H1 (cell line): ENCODE data around the gene ZNF70. TPM values are rescaled to one million over a fixed set of nuclear protein-coding genes. Genes with fewer than 3 reads are reported as not detected.

Experiments
- CTCF ChIA-PET: fragments of 300-600 bp; sonication (Branson Sonifier 250); formaldehyde crosslinking; loops from one replicate; lab custom pipeline; 2021; ENCODE audit not compliant: partially characterized antibody; lab: Charles Lee
- POLR2A ChIA-PET: fragments of 300-600 bp; sonication (Branson Sonifier 250); formaldehyde crosslinking; loops from one replicate; lab custom pipeline; 2021; ENCODE audit warnings: inconsistent platforms; ENCODE audit not compliant: partially characterized antibody; lab: Charles Lee
- DNase-seq, 2 experiments: peaks; one replicate each; pipeline versions ENCODE4 v3.0.0 to v3.0.0-alpha.2; 2010 to 2022; ENCODE audit warnings: low spot score in 2 of 2, low read depth in 1 of 2, mixed read lengths in 1 of 2
- FAIRE-seq: peaks from 2 replicates; lab custom pipeline; 2011; peaks lifted over from hg19 to GRCh38; lab: Jason Lieb, UNC
- H2AFZ ChIP-seq: 2 replicates; pipeline ENCODE4 v1.8.1; 2012; ENCODE audit warnings: low read length, inconsistent platforms
- H2AK5ac ChIP-seq: 2 replicates; pipeline ENCODE4 v1.6.1; 2013; ENCODE audit warnings: low read depth, low read length
- H2BK120ac ChIP-seq: replicated peaks from 2 replicates; pipeline ENCODE3; 2013; ENCODE audit warnings: low read depth, low read length, inconsistent platforms
- H2BK12ac ChIP-seq: 2 replicates; pipeline ENCODE4 v1.6.1; 2013; ENCODE audit warnings: low read depth, low read length
- H2BK15ac ChIP-seq: 2 replicates; pipeline ENCODE4 v1.6.1; 2013; ENCODE audit warnings: low read length
- H2BK20ac ChIP-seq: 2 replicates; pipeline ENCODE4 v1.6.1; 2013; ENCODE audit warnings: low read length
- H2BK5ac ChIP-seq: 2 replicates; pipeline ENCODE4 v1.6.1; 2013; ENCODE audit warnings: low read depth, low read length
- H3K14ac ChIP-seq: 2 replicates; pipeline ENCODE4 v1.6.1; 2013; ENCODE audit warnings: inconsistent platforms; ENCODE audit not compliant: insufficient read length
- H3K18ac ChIP-seq: 2 replicates; pipeline ENCODE4 v1.6.1; 2013; ENCODE audit warnings: low read length; ENCODE audit errors: extremely low read depth
- H3K23ac ChIP-seq: 2 replicates; pipeline ENCODE4 v1.6.1; 2013; ENCODE audit warnings: inconsistent platforms; ENCODE audit not compliant: insufficient read length
- H3K23me2 ChIP-seq: 2 replicates; pipeline ENCODE4 v1.6.1; 2013; ENCODE audit warnings: low read depth, low read length
- H3K27ac ChIP-seq: 2 replicates; pipeline ENCODE4 v1.6.1; 2011; ENCODE audit warnings: low read depth, low read length, inconsistent platforms
- H3K27me3 ChIP-seq, 4 experiments: replicated peaks in 1 of 4; 1 replicate in 1 of 4; 2 replicates in 3 of 4; pipeline versions ENCODE4 v1.6.1 to v1.8.1; 2011 to 2013; ENCODE audit warnings: low read length in 3 of 4, mild to moderate bottlenecking in 3 of 4, inconsistent platforms in 2 of 4, mixed read lengths in 2 of 4, moderate library complexity in 1 of 4; ENCODE audit not compliant: control insufficient read depth in 3 of 4, insufficient read depth in 3 of 4; ENCODE audit errors: extremely low read depth in 1 of 4
- H3K36me3 ChIP-seq, 4 experiments: 2 replicates each; pipeline versions ENCODE4 v1.6.1 to v1.8.1; 2011 to 2013; ENCODE audit warnings: mild to moderate bottlenecking in 4 of 4, low read length in 3 of 4, moderate library complexity in 2 of 4, control low read depth in 1 of 4, inconsistent platforms in 1 of 4; ENCODE audit not compliant: insufficient read depth in 4 of 4, control insufficient read depth in 2 of 4
- H3K4ac ChIP-seq: replicated peaks from 2 replicates; pipeline ENCODE3; 2013; ENCODE audit warnings: low read length, low read depth, mixed read lengths, inconsistent platforms; ENCODE audit not compliant: insufficient read length
- H3K4me1 ChIP-seq, 4 experiments: replicated peaks in 1 of 4; 1 replicate in 1 of 4; 2 replicates in 3 of 4; pipeline versions ENCODE4 v1.6.1 to v1.8.1; 2011 to 2013; ENCODE audit warnings: low read length in 3 of 4, inconsistent platforms in 2 of 4, mixed read lengths in 1 of 4; ENCODE audit not compliant: insufficient read depth in 4 of 4, control insufficient read depth in 3 of 4
- H3K4me2 ChIP-seq, 2 experiments: 2 replicates each; pipeline versions ENCODE4 v1.6.1 to v1.8.1; 2011 to 2013; ENCODE audit warnings: low read depth in 2 of 2, low read length in 2 of 2, control low read depth in 1 of 2, inconsistent platforms in 1 of 2, mild to moderate bottlenecking in 1 of 2; ENCODE audit not compliant: insufficient read depth in 1 of 2
- H3K4me3 ChIP-seq, 4 experiments: fragments of 200-600, 300-600 bp in 1 of 4; sonication (generic), shearing (Covaris generic), sonication (Bioruptor Twin) in 1 of 4; 2 replicates each; pipeline versions ENCODE4 v1.5.1 to v1.8.1; 2011 to 2016; ENCODE audit warnings: low read length in 4 of 4, low read depth in 3 of 4, control low read depth in 2 of 4, inconsistent platforms in 2 of 4, mild to moderate bottlenecking in 2 of 4, mixed read lengths in 1 of 4, moderate library complexity in 1 of 4; ENCODE audit not compliant: insufficient read depth in 2 of 4; ENCODE audit errors: extremely low read depth in 1 of 4
- H3K56ac ChIP-seq: replicated peaks from 2 replicates; pipeline ENCODE3; 2013; ENCODE audit warnings: low read depth, mild to moderate bottlenecking, mixed read lengths, low read length, inconsistent platforms; ENCODE audit not compliant: insufficient read length
- H3K79me1 ChIP-seq: 2 replicates; pipeline ENCODE4 v1.6.1; 2013; ENCODE audit warnings: low read depth, low read length, control low read depth
- H3K79me2 ChIP-seq, 2 experiments: 2 replicates each; pipeline versions ENCODE4 v1.6.1 to v1.8.1; 2012 to 2013; ENCODE audit warnings: low read length in 2 of 2, mild to moderate bottlenecking in 2 of 2, inconsistent platforms in 1 of 2; ENCODE audit not compliant: insufficient read depth in 2 of 2, control insufficient read depth in 1 of 2
- H3K9ac ChIP-seq, 4 experiments: replicated peaks in 1 of 4; 1 replicate in 1 of 4; 2 replicates in 3 of 4; pipeline versions ENCODE4 v1.6.1 to v1.8.1; 2011 to 2013; ENCODE audit warnings: low read depth in 3 of 4, low read length in 3 of 4, control low read depth in 2 of 4, mild to moderate bottlenecking in 2 of 4, moderate library complexity in 2 of 4, inconsistent platforms in 1 of 4; ENCODE audit errors: extremely low read depth in 1 of 4
- H3K9me3 ChIP-seq, 2 experiments: 2 replicates each; pipeline versions ENCODE4 v1.6.1 to v1.8.1; 2012 to 2013; ENCODE audit warnings: mild to moderate bottlenecking in 2 of 2, moderate library complexity in 2 of 2, control low read depth in 1 of 2, inconsistent platforms in 1 of 2, low read depth in 1 of 2, low read length in 1 of 2, mixed read lengths in 1 of 2; ENCODE audit not compliant: insufficient read depth in 2 of 2
- H4K20me1 ChIP-seq, 2 experiments: replicated peaks in 1 of 2; 2 replicates each; pipeline versions ENCODE3 to v1.8.1; 2011 to 2013; ENCODE audit warnings: inconsistent platforms in 2 of 2, low read length in 2 of 2, mild to moderate bottlenecking in 1 of 2; ENCODE audit not compliant: insufficient read depth in 2 of 2, control insufficient read depth in 1 of 2
- H4K5ac ChIP-seq: 2 replicates; pipeline ENCODE4 v1.6.1; 2013; ENCODE audit warnings: low read length, low read depth, mixed read lengths, inconsistent platforms; ENCODE audit not compliant: insufficient read length
- H4K8ac ChIP-seq: 2 replicates; pipeline ENCODE4 v1.8.0; 2013; ENCODE audit warnings: mild to moderate bottlenecking, moderate library complexity, low read length, inconsistent platforms; ENCODE audit not compliant: insufficient read depth; ENCODE audit errors: extremely low read depth
- H4K91ac ChIP-seq: replicated peaks from 2 replicates; pipeline ENCODE3; 2013; ENCODE audit warnings: low read length, mixed read lengths, inconsistent platforms; ENCODE audit not compliant: insufficient read length
- BCL11A ChIP-seq, 2 experiments: IDR thresholded peaks; one replicate each; pipeline ENCODE4 v1.6.1; 2011; ENCODE audit warnings: low read depth in 2 of 2, low read length in 2 of 2, mild to moderate bottlenecking in 2 of 2
- BRCA1 ChIP-seq: IDR thresholded peaks from 2 replicates; pipeline ENCODE4 v1.6.1; 2012; ENCODE audit warnings: low read depth, low read length, improper control_type of control experiment
- CBX8 ChIP-seq: fragments of 300-800, 300-1000 bp; sonication (generic); IDR thresholded peaks from 2 replicates; pipeline ENCODE4 v1.7.1; 2016; ENCODE audit warnings: low read depth, low read length, borderline replicate concordance
- SAP30 ChIP-seq: fragments of 300-600 bp; sonication (generic); IDR thresholded peaks from 2 replicates; pipeline ENCODE4 v1.7.1; 2012; ENCODE audit warnings: low read length, moderate library complexity, mild to moderate bottlenecking, inconsistent platforms; ENCODE audit not compliant: insufficient read depth, insufficient replicate concordance
- TAF1 ChIP-seq: IDR thresholded peaks from 2 replicates; pipeline ENCODE4 v1.6.1; 2011; ENCODE audit warnings: mild to moderate bottlenecking, low read depth, low read length
- WGBS, 2 experiments: shearing (Covaris generic) in 1 of 2; methylation state at CpG; one replicate each; pipeline versions ENCODE4 v1.1.6 to v1.1.7; 2013 to 2015; ENCODE audit warnings: low lambda C conversion rate in 2 of 2, mixed read lengths in 2 of 2, inconsistent platforms in 1 of 2, low coverage in 1 of 2, missing lambda C conversion rate in 1 of 2; ENCODE audit not compliant: insufficient replicate concordance in 2 of 2, insufficient coverage in 1 of 2, insufficient read length in 1 of 2; ENCODE audit errors: extremely low coverage in 1 of 2, missing lambda C conversion rate in 1 of 2; 5-methylcytosine and 5-hydroxymethylcytosine counted together
- polyA plus RNA-seq, 7 experiments: library from polyadenylated mRNA; depleted of rRNA in 3 of 7; stranded (reverse) in 5 of 7; unstranded in 2 of 7; fragments of >200 nt in 5 of 7; fragments of 200-250 nt in 2 of 7; gene quantifications; 1 replicate in 5 of 7; 2 replicates in 1 of 7; 4 replicates in 1 of 7; pipeline versions ENCODE4 v1.2.1 to v1.2.3, GENCODE V29; 2011 to 2013; ENCODE audit warnings: missing spikeins in 2 of 7, mixed read lengths in 2 of 7
- total RNA-seq: library from RNA; stranded (reverse); fragmentation: NEBNext Ultra II Directional; extraction: Animal tissue kit (Norgen Biotek cat#: 25700); gene quantifications from 2 replicates; pipeline ENCODE4 v1.2.1, GENCODE V29; 2021
- TF ChIP-seq, protein P1 (sequence below): IDR thresholded peaks from 2 replicates; pipeline ENCODE4 v1.6.1; 2012; ENCODE audit warnings: inconsistent platforms
- TF ChIP-seq, protein P2 (sequence below): IDR thresholded peaks from 2 replicates; pipeline ENCODE4 v1.6.1; 2012; ENCODE audit warnings: inconsistent platforms

Gene ZNF70
- total and polyA plus RNA-seq, 2 of the 8 experiments (the other 6 are each of a cell fraction or from before 2014, with no cell fraction given): 1.1 to 2.6 TPM

DNA sequence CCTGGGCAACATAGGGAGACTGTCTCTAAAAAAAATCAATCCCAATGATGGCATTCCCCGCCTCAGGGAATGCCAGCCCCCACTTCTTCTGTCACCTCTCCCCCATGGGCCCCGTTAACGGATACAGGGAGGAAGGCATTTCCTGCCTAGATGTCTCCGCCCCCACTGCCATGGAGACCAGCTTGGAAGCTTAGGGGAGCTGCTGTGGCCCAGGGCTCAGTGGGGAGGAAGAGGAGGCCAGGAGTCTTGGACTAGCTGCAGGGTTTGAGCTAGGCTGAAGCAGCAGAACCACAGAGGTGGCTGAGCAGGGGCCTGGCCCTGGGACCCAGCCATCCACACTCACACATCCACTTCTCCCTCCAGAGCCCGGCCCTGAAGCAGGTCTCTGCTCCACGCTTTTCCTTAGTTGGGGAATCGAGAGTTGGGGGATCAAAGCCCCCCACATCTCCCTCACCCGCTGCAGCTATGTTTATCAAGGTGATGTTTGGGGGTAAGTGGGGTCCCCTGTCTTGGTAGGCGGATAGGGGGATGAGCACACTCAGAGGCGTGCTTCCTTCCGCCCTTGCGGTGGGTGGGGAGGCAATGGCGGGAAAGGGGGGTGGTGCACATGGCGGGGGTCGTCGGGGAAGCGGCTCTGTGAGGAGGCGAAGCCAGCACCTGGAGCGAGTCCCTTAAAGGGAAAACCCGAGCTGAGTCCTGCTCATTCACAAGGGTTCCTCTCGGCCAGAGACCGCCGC is 12.1 kb upstream of the ZNF70 start, which contains the start of gene C22orf15:
Gene C22orf15 (plus strand): TSS at position 149 of the 737 bp plus-strand sequence. CDS start 317 bp downstream, at position 466.
- POLR2A ChIA-PET: interaction anchor here (0.7 to 1.9 kb wide), 7 partner anchors 9 to 87 kb away, joined by 3 to 5 read pairs (median 3); partner anchors contain the start of genes VPREB3 and ZNF70
- peak within 1 kb of the TSS; percentile 62 for H4K5ac ChIP-seq

More for the DNA sequence above, 12.1 kb upstream of the ZNF70 start, which contains the start of gene C22orf15:
- no peaks in the 10 kb centered on the region for H3K9me3 ChIP-seq
- no peak within 1 kb of the TSS for H3K14ac ChIP-seq
- 50% methylated on average over 17 of the region's 23 CpGs; no CpG with 5 or more reads in 1 of the 2 experiments for WGBS, 2 experiments
- no peak within 1 kb of the TSS for H3K9ac ChIP-seq
- H2BK12ac ChIP-seq: peak within 1 kb of the TSS; percentile 75
- H3K4me2 ChIP-seq: peak within 1 kb of the TSS; percentile 54 to 66
- no peak within 1 kb of the TSS for H4K8ac ChIP-seq
- H3K4me1 ChIP-seq: peaks cover 0 to 26% (median 18%) of the 10 kb centered on the region in 4 experiments; a peak in 6 of 7 replicates
- FAIRE-seq: peak; percentile 52
- no peaks in the 10 kb centered on the region for H3K79me1 ChIP-seq
- peak within 1 kb of the TSS; percentile 71; the same call in 1 of the 2 replicates for H2BK5ac ChIP-seq
- H2AK5ac ChIP-seq: 0 out of 2 replicates have a peak within 1 kb of the TSS, but pooled peaks have one; percentile 82
- peaks cover 0 to 3% (median 1%) of the 10 kb centered on the region in 4 experiments; a peak in 3 of 7 replicates for H3K27me3 ChIP-seq
- H3K18ac ChIP-seq: peak within 1 kb of the TSS; percentile 89; the same call in 1 of the 2 replicates
- H2BK120ac ChIP-seq: peak within 1 kb of the TSS; percentile 94
- H2BK20ac ChIP-seq: 0 out of 2 replicates have a peak within 1 kb of the TSS, but pooled peaks have one; percentile 55
- H3K4me3 ChIP-seq: peak within 1 kb of the TSS in 2 of 4 experiments; percentile 11 to 48; a peak in 3 of 8 replicates
- peak within 1 kb of the TSS; percentile 72; the same call in 1 of the 2 replicates for H2BK15ac ChIP-seq
- peaks cover 0 to 14% of the 10 kb centered on the region in 2 experiments for H4K20me1 ChIP-seq
- CTCF ChIA-PET: interaction anchor here (1.1 to 1.6 kb wide), 5 partner anchors 9 to 378 kb away, joined by 3 to 5 read pairs (median 3); no protein-coding TSS in a partner anchor
- no peak within 1 kb of the TSS for H3K27ac ChIP-seq
- peak within 1 kb of the TSS; percentile 72 for H3K4ac ChIP-seq
- peak within 1 kb of the TSS; percentile 90 for H4K91ac ChIP-seq
- peak in 1 of 2 experiments; percentile 71 for DNase-seq
- no peak within 1 kb of the TSS for H3K56ac ChIP-seq
- no peaks in the 10 kb centered on the region for H3K36me3 ChIP-seq
- TF ChIP-seq SAP30 (no peak), BCL11A (IDR thresholded peaks at IDR 0.05; ENCODE audit: low read depth in 2 of 2, low read length in 2 of 2) (no peak), CBX8 (no peak), BRCA1 (no peak), TAF1 (0 out of 2 replicates have a peak, but pooled peaks have one; percentile 14)
- TF ChIP-seq, protein P1, sequence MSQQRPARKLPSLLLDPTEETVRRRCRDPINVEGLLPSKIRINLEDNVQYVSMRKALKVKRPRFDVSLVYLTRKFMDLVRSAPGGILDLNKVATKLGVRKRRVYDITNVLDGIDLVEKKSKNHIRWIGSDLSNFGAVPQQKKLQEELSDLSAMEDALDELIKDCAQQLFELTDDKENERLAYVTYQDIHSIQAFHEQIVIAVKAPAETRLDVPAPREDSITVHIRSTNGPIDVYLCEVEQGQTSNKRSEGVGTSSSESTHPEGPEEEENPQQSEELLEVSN: peak; percentile 95
- TF ChIP-seq, protein P2, sequence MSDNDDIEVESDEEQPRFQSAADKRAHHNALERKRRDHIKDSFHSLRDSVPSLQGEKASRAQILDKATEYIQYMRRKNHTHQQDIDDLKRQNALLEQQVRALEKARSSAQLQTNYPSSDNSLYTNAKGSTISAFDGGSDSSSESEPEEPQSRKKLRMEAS: peak; percentile 87
- no peak within 1 kb of the TSS for H3K23ac ChIP-seq
- H3K23me2 ChIP-seq: peaks cover 9% of the 10 kb centered on the region
- H2AFZ ChIP-seq: no peak within 1 kb of the TSS
- H3K79me2 ChIP-seq: no peaks in the 10 kb centered on the region
